GM23338 (cell line): ENCODE measurements around the gene ZSWIM5. TPM values are rescaled to one million over a fixed set of nuclear protein-coding genes. Genes with fewer than 3 reads are reported as not detected.

Experiments
- ATAC-seq: fragments of 200-7000 bp; cut with Tn5 transposase; 3 replicates; pipeline ENCODE4 v1.9.1; 2020
- DNase-seq: peaks from one replicate; pipeline ENCODE4 v3.0.0-alpha.2; 2015; ENCODE audit warnings: low spot score
- H2AFZ ChIP-seq: fragments of 200-600 bp; sonication (generic); 2 replicates; pipeline ENCODE4 v1.8.0; 2016; ENCODE audit warnings: antibody characterized with exemption, mild to moderate bottlenecking, moderate library complexity
- H3F3A ChIP-seq: fragments of 200-600 bp; sonication (generic); replicated peaks from 2 replicates; pipeline ENCODE4 v1.8.0; 2017; ENCODE audit warnings: antibody characterized with exemption, mixed run types, low read depth
- H3K27ac ChIP-seq: fragments of 200-600 bp; sonication (generic); 2 replicates; pipeline ENCODE4 v1.6.1; 2016; ENCODE audit warnings: low read depth
- H3K27me3 ChIP-seq: fragments of 200-600 bp; sonication (generic); 2 replicates; pipeline ENCODE4 v1.8.0; 2016; ENCODE audit warnings: mild to moderate bottlenecking, mixed run types, moderate library complexity; ENCODE audit not compliant: insufficient read depth
- H3K36me3 ChIP-seq: fragments of 200-600 bp; sonication (generic); 2 replicates; pipeline ENCODE4 v1.8.0; 2016; ENCODE audit warnings: mild to moderate bottlenecking; ENCODE audit not compliant: insufficient read depth
- H3K4me1 ChIP-seq: fragments of 200-600 bp; sonication (generic); 2 replicates; pipeline ENCODE4 v1.8.0; 2016; ENCODE audit warnings: mild to moderate bottlenecking, moderate library complexity; ENCODE audit not compliant: insufficient read depth
- H3K4me2 ChIP-seq: fragments of 200-600 bp; sonication (generic); 2 replicates; pipeline ENCODE4 v1.7.1; 2017; ENCODE audit warnings: mixed run types
- H3K4me3 ChIP-seq: fragments of 200-600 bp; sonication (generic); 2 replicates; pipeline ENCODE4 v1.6.1; 2016; ENCODE audit warnings: mixed run types
- H3K79me2 ChIP-seq: fragments of 200-600 bp; sonication (generic); replicated peaks from 2 replicates; pipeline ENCODE4 v1.8.0; 2017; ENCODE audit warnings: mild to moderate bottlenecking; ENCODE audit not compliant: insufficient read depth
- H3K9me2 ChIP-seq: fragments of 200-600 bp; sonication (generic); 2 replicates; pipeline ENCODE4 v1.8.0; 2017; ENCODE audit not compliant: insufficient read depth
- H4K20me1 ChIP-seq: fragments of 200-600 bp; sonication (generic); replicated peaks from 2 replicates; pipeline ENCODE4 v1.8.0; 2017; ENCODE audit warnings: mild to moderate bottlenecking; ENCODE audit not compliant: insufficient read depth
- H3K27ac Mint-ChIP-seq: 2 replicates; pipeline ENCODE4 v1.8.0; 2020; ENCODE audit warnings: inconsistent platforms, mild to moderate bottlenecking, moderate library complexity, mixed read lengths
- H3K27me3 Mint-ChIP-seq: 3 replicates; pipeline ENCODE4 v1.8.0; 2022; ENCODE audit warnings: low read depth, mild to moderate bottlenecking, moderate library complexity, mixed read lengths, inconsistent platforms; ENCODE audit not compliant: insufficient read depth, poor library complexity
- H3K36me3 Mint-ChIP-seq: 3 replicates; pipeline ENCODE4 v1.8.0; 2021; ENCODE audit warnings: low read depth, mild to moderate bottlenecking, inconsistent platforms, moderate library complexity, mixed read lengths
- H3K4me1 Mint-ChIP-seq: 3 replicates; pipeline ENCODE4 v1.8.0; 2020; ENCODE audit warnings: mild to moderate bottlenecking, inconsistent platforms, mixed read lengths
- H3K4me3 Mint-ChIP-seq: 3 replicates; pipeline ENCODE4 v1.8.0; 2021; ENCODE audit warnings: moderate library complexity, mild to moderate bottlenecking, inconsistent platforms, mixed read lengths
- H3K9me3 Mint-ChIP-seq: 3 replicates; pipeline ENCODE4 v1.8.0; 2020; ENCODE audit warnings: moderate library complexity, mild to moderate bottlenecking, inconsistent platforms, mixed read lengths
- CREB1 ChIP-seq: fragments of 250-450 bp; sonication (Bioruptor Pico); IDR thresholded peaks from 2 replicates; pipeline ENCODE4 v1.5.0; 2020; ENCODE audit warnings: low read depth, mild to moderate bottlenecking, moderate library complexity
- CTCF ChIP-seq, 2 experiments: fragments of 200-600 bp in 1 of 2; sonication (generic) in 1 of 2; conservative IDR thresholded peaks; 2 replicates each; pipeline versions ENCODE4 v1.5.1 to v1.6.1; 2016 to 2017; ENCODE audit warnings: antibody characterized with exemption in 2 of 2, low read depth in 2 of 2, mild to moderate bottlenecking in 2 of 2, moderate library complexity in 1 of 2
- ETS1 ChIP-seq: IDR thresholded peaks from 2 replicates; pipeline ENCODE4 v1.6.1; 2016; ENCODE audit warnings: antibody characterized with exemption
- EZH2 ChIP-seq: fragments of 200-600 bp; sonication (generic); IDR thresholded peaks from one replicate; pipeline ENCODE4 v1.8.0; 2017; ENCODE audit warnings: antibody characterized with exemption, mild to moderate bottlenecking, low read depth; ENCODE audit not compliant: unreplicated experiment
- EZH2phosphoT487 ChIP-seq: fragments of 200-600 bp; sonication (generic); IDR thresholded peaks from one replicate; pipeline ENCODE4 v1.8.1; 2018; ENCODE audit warnings: antibody characterized with exemption; ENCODE audit not compliant: unreplicated experiment
- JUNB ChIP-seq: IDR thresholded peaks from one replicate; pipeline ENCODE4 v1.6.1; 2016; ENCODE audit warnings: antibody characterized with exemption; ENCODE audit not compliant: unreplicated experiment
- NANOG ChIP-seq: IDR thresholded peaks from 2 replicates; pipeline ENCODE4 v1.6.1; 2016; ENCODE audit warnings: antibody characterized with exemption, borderline replicate concordance
- POLR2AphosphoS5 ChIP-seq: IDR thresholded peaks from 2 replicates; pipeline ENCODE4 v1.6.1; 2016; ENCODE audit warnings: antibody characterized with exemption, low read depth
- REST ChIP-seq: IDR thresholded peaks from one replicate; pipeline ENCODE4 v1.6.1; 2018; ENCODE audit warnings: antibody characterized with exemption; ENCODE audit not compliant: unreplicated experiment
- STAT1 ChIP-seq: IDR thresholded peaks from one replicate; pipeline ENCODE4 v1.6.1; 2016; ENCODE audit warnings: antibody characterized with exemption; ENCODE audit not compliant: unreplicated experiment
- ZNF114 ChIP-seq: fragments of 250-450 bp; sonication (Bioruptor Pico); IDR thresholded peaks from 2 replicates; pipeline ENCODE4 v1.5.0; 2020; ENCODE audit warnings: mild to moderate bottlenecking, moderate library complexity
- ZNF331 ChIP-seq: fragments of 250-450 bp; sonication (Bioruptor Pico); IDR thresholded peaks from 2 replicates; pipeline ENCODE4 v1.5.0; 2020; ENCODE audit warnings: low read depth, mild to moderate bottlenecking, moderate library complexity
- ZNF462 ChIP-seq: fragments of 250-450 bp; sonication (Bioruptor Pico); IDR thresholded peaks from 2 replicates; pipeline ENCODE4 v1.5.0; 2020; ENCODE audit warnings: mild to moderate bottlenecking, moderate library complexity
- polyA plus RNA-seq: library from polyadenylated mRNA; unstranded; fragments of >200 nt; fragmentation: Nextera tagmentation; extraction: Ambion mirVana; gene quantifications from 2 replicates; pipeline ENCODE4 v1.2.1, GENCODE V29; 2016
- total RNA-seq: library from RNA; depleted of rRNA; stranded (reverse); fragments of >200 nt; shearing (Covaris generic); gene quantifications from 2 replicates; pipeline ENCODE4 v1.2.3, GENCODE V29; 2014

The ZSWIM5 gene
- total and polyA plus RNA-seq, 2 experiments from 2014 or later: 0.65 to 3.6 TPM

GRCh38 chr1:45015683-45016082 lies 190.7 kb downstream of the ZSWIM5 start:
- H3K4me1 Mint-ChIP-seq: peaks cover 23% of the 10 kb centered on the region
- no peak overlapping the region for H2AFZ ChIP-seq
- no peak overlapping the region for H3K4me2 ChIP-seq
- no peaks in the 10 kb centered on the region for H4K20me1 ChIP-seq
- H3K79me2 ChIP-seq: peaks cover 12% of the 10 kb centered on the region; the same call in 1 of the 2 replicates
- H3K27me3 ChIP-seq: no peaks in the 10 kb centered on the region
- no peaks in the 10 kb centered on the region for H3K9me2 ChIP-seq
- H3K27ac Mint-ChIP-seq: no peak overlapping the region
- H3K36me3 Mint-ChIP-seq: peaks cover 10% of the 10 kb centered on the region
- TF ChIP-seq ETS1 (no peak), STAT1 (no peak), JUNB (no peak), ZNF462 (no peak), CTCF (conservative IDR thresholded peaks at IDR 0.05; ENCODE audit: low read depth in 2 of 2) (no peak), CREB1 (CRISPR knock-in tag) (no peak), EZH2phosphoT487 (no peak), ZNF331 (CRISPR knock-in tag) (no peak), EZH2 (no peak), NANOG (no peak), REST (no peak), ZNF114 (CRISPR knock-in tag) (no peak), POLR2AphosphoS5 (no peak)
- DNase-seq: no peak
- no peak for ATAC-seq
- H3K36me3 ChIP-seq: no peaks in the 10 kb centered on the region
- H3K4me1 ChIP-seq: peaks cover 12% of the 10 kb centered on the region
- no peaks in the 10 kb centered on the region for H3K9me3 Mint-ChIP-seq
- H3K27me3 Mint-ChIP-seq: peaks cover 13% of the 10 kb centered on the region
- H3K27ac ChIP-seq: no peak overlapping the region
- H3K4me3 Mint-ChIP-seq: no peak overlapping the region
- no peak overlapping the region for H3K4me3 ChIP-seq
- no peaks in the 10 kb centered on the region for H3F3A ChIP-seq
